ENCODE data around the gene KLHL29.

Gene KLHL29

GRCh38 chr2:23690421-23691105 is 305.6 kb downstream of the KLHL29 start:
- DNase-seq, result no peak

DNA sequence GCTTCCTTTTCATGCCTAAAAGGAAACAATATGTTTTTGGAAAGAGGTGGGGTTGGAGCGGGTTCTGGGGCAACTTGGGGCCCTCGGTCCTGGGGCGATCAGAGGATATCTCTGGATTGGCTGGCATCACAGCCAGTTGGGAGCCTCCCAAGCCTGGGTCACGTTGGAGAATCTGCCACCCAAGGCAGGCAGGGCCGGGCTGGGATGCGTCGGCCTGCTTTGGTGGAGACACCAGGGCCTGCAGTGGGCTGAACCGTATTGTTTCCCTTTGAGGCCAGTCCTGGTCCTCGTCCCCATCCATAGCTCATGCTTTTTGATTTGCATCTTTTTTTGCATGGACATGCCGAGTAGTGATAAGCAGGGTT is 306.1 kb downstream of the KLHL29 start:
- no peak for DNase-seq

DNA sequence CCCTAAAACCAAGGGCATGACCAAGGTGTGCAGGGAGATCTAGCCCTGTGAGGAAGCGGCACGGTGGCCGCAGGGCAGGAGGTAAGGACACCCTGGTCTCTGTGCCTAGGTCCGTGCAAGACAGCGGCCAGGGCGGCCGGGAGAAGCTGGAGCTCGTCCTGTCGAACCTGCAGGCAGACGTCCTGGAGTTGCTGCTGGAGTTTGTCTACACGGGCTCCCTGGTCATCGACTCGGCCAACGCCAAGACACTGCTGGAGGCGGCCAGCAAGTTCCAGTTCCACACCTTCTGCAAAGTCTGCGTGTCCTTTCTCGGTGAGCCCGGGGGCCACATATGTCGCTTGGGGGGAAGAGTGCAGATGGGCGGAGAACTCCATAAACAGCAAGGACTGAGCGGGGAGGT is 306.6 kb downstream of the KLHL29 start:
- DNase-seq, result no peak

- DNase-seq, result no peak
Measured at GRCh38 chr2:23692263-23692662, 307.3 kb downstream of the KLHL29 start.

DNA sequence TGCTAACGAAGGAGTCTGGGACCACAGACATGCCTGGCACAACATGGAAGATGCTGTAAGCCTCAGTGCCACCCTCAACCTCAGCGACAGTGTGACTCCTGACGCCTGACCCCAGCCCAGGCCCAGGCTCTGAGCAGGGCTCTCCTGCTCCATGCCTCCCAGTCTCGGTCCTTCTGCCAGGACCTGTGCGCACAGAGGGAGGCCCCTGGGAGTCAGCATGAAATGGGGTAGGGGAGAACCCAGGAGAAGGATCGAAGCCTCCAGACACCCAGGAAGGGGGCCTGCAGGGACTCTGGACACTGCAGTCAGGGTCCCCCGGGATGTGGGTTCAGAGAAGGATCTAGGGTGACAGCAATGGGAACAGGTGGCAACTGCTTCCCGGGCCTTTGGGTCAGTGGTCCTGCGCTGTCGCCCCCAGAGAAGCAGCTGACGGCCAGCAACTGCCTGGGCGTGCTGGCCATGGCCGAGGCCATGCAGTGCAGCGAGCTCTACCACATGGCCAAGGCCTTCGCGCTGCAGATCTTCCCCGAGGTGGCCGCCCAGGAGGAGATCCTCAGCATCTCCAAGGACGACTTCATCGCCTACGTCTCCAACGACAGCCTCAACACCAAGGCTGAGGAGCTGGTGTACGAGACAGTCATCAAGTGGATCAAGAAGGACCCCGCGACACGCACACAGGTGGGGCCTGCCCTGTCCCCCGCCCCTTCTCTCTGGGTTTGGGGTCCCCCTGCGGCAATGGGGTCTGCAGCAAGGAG is 308.0 kb downstream of the KLHL29 start:
- no peak for DNase-seq

- DNase-seq, result no peak
Measured at GRCh38 chr2:23693606-23693951, 308.6 kb downstream of the KLHL29 start.

DNA sequence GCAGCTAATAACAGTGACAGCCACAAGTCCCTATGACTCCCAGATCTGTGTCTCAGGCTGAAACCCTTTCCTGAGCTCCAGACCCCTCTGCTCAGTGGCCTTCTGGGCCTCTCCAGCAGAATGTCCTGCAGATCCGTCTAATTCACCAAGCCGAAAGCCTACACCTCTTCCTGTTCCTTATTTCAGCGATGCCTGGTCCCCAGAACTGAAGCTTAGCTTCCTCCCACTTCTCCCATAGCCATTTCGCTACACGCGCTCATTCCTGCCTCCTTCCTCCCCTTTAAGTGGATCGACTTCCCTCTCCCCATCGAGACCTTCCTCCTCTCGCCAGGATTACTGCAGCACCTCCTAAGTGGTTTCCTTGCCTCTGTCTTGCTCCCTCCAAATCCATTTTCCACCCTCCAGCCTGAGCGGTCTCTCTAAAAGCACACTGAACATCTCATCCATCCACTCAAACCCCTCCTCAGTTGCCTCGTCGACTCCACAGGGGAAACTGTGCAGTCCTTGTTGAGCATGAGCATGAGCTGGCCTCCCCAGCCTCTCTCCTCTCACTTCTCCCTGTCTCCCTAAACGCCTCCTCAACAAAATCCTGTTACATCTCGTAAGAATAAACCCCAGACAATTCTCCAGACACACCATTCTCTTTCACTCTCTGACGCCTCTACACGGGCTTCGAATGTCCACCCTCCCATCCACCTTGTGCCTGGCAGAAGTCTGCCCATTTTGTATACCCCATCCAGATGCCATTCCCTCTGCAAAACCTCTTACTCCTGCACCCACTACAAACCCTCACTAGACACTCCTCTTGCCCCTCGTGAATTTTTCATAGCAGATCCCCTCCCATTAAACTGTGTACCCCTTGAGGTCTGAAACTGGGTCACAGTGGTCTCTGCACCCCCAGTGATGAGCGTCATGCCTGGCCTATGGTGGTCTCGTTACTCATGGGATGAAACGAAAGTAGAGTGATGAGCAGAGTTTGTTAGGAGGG is 309.4 kb downstream of the KLHL29 start:
- no peak for DNase-seq

- no peak for DNase-seq
Measured at GRCh38 chr2:23695214-23695889, 310.4 kb downstream of the KLHL29 start.

DNA sequence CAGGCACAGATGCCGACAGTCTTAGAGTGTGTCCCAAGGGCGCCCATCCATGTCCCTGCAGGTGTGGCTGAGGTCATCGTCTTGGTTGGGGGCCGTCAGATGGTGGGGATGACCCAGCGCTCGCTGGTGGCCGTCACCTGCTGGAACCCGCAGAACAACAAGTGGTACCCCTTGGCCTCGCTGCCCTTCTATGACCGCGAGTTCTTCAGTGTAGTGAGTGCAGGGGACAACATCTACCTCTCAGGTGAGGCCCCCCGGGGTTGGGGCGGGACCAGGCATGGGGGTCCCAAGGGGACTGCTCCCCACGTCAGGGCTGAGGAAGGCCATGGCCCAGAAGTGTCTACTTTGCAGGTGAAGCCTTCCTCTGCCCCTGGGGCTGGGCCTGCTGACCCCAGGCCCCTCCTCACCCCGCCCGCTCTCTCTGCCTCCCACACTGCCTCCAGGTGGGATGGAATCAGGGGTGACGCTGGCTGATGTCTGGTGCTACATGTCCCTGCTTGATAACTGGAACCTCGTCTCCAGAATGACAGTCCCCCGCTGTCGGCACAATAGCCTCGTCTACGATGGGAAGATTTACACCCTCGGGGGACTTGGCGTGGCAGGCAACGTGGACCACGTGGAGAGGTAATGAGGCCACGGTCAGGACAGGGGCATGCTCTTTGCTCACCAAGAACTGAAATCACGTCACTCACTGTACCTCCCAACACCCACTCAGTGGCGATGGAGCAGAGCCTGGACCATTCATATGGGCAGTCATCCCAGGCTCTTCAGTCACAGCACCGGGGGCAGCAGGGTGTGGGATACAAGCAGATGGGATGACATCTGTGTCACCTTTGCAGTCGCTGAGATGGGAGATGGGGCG is 311.1 kb downstream of the KLHL29 start:
- DNase-seq, result no peak

DNA sequence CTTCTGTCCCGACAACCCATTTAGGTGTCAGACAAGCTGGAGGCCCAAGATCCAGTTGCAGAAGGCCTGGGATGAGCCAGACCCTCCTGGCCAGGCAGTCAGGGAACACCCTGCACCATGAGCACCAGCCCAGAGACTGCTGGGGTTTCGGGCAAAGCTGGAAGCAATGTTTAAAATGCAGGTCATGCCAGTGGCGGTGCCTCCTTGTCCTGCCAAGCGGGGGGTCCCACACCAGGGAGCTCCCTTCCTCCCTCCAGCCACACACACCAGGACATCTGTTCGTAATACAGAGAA is 311.7 kb downstream of the KLHL29 start:
- DNase-seq, result no peak

DNA sequence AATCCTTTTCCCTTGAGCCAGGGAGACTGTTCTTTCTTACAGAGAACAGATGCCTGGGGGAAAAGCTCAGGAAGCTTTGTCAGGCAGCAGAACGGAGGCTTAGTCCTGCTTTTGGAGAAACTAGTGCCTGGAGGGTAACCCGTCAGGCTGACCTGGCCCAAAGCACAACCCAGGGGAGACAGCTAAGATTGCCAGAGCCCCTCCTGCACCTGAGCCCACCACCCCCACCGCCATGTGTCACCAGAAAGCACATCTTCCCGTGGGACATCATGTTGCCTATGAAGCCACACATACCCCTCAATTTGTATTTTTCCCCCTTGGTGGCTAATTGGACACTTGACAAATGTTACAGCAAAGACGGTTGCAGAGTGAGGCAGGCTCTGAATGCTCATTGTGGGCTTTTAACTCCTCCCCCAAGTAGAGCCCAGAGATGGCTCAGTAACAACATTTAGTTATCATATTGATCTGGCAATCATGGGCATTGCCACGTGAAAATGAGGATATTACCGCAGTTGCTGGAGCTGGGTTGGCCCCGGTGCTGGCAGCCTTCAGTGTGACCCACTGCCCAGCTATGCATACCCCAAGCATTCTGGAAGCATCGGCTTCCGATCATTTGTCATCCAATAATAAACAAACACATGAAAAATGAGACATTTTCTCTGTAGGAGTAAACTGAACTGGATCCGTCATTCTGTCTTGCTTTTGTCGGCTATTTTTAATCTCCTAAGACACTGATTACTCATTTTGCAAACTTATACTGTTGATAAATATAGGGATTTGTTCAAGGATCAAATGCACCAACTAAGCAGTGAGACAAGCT is 312.5 kb downstream of the KLHL29 start:
- no peak for DNase-seq

GRCh38 chr2:23698116-23698693 is 313.2 kb downstream of the KLHL29 start:
- no peak for DNase-seq

- DNase-seq, result no peak
Measured at GRCh38 chr2:23698721-23699579, 314.0 kb downstream of the KLHL29 start.

- no peak for DNase-seq
Measured at GRCh38 chr2:23699580-23699925, 314.6 kb downstream of the KLHL29 start.

DNA sequence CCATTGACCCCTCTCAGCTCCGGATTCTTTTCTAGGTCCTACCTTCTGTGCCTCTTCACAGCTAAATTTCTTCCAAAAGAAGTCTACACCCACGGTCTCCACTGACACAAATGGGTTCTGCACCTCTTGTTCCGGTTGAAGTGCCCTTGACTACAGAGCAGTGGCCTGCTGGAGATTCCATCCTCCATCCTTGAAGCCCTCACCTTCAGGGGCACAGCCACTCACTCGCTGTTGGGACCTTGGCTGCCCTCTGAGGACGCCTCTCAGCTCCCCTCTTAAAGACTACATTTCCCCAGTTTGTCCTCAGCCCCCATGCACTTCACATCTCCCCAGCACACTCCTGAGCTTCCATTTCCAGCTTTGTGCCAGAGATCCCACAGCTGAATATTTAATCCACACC is 315.6 kb downstream of the KLHL29 start:
- DNase-seq, result no peak

DNA sequence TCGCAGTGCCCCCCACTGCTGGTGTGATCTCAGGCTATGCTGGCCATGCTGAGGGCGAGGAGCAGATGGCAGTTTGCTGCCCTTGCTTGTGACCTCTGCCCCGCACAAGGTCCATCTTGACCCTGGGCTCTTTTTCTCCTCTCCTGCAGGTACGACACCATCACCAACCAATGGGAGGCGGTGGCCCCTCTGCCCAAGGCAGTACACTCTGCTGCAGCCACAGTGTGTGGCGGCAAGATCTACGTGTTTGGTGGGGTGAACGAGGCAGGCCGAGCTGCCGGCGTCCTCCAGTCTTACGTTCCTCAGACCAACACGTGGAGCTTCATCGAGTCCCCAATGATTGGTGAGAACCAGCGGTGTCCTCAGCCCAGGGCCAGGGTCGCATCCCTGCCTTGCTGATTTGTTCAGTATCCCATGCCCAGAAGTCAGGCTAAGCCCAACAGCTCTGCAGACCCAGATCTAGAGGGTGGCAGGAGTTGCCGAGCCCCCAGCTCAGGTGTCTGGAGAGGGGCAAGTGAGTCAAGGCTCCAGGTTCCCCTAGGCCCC is 318.1 kb downstream of the KLHL29 start:
- DNase-seq, result no peak

DNA sequence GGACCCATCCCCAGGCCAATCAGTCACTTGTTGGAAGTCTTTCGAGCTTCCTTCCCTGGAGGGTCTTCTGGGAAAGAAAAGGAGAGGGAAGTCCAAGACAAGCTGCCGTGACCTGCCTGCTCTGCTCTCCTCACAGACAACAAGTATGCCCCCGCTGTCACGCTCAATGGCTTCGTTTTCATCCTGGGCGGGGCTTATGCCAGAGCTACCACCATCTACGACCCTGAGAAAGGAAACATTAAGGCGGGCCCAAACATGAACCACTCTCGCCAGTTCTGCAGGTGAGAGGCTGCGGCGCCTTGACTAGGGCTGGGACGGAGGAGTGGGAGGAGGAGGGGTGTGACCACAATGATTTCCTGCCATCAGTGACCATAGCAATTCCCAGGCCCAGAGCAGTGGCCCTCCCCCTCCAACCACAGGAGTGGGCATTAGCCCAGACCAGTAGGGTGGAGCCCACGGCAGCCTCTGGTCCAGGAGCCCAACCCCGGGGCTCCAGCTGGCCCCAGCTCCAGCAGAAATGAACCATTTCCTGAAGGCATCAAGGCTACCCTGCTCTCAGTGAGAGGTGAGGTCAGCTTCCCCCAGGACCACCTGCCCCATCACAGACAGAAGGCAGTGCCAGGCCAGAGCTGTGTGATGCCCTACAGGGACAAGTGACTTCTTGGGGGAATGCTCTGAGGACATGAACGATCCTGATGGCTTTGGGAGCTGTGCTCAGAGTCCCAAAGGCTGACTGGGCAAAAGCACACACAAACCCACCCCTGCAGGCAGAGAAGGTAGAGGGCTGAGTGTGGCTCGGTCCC is 318.8 kb downstream of the KLHL29 start:
- no peak for DNase-seq

GRCh38 chr2:23705771-23706612 is 321.0 kb downstream of the KLHL29 start:
- DNase-seq, result no peak
